Mesendoderm (in vitro differentiated cells): Measurements from ENCODE around the gene EMP2.

Source experiments
- DNase-seq: peaks from one replicate; pipeline ENCODE4 v3.0.0; 2013
- H2AK5ac ChIP-seq: 2 replicates; pipeline ENCODE4 v1.6.1; 2013; ENCODE audit warnings: low read length, inconsistent platforms
- H2BK120ac ChIP-seq: 2 replicates; pipeline ENCODE4 v1.6.1; 2013; ENCODE audit warnings: low read depth, mild to moderate bottlenecking, low read length, moderate library complexity, mixed read lengths
- H2BK15ac ChIP-seq: replicated peaks from 2 replicates; pipeline ENCODE4 v1.6.1; 2013; ENCODE audit warnings: low read depth, mild to moderate bottlenecking, moderate library complexity
- H2BK5ac ChIP-seq: 2 replicates; pipeline ENCODE4 v1.6.1; 2013; ENCODE audit warnings: low read length, inconsistent platforms
- H3K18ac ChIP-seq: 2 replicates; pipeline ENCODE4 v1.6.1; 2013; ENCODE audit warnings: mild to moderate bottlenecking, low read length, mixed read lengths
- H3K23ac ChIP-seq: one replicate; pipeline ENCODE4 v1.6.1; 2013; ENCODE audit warnings: low read length
- H3K27ac ChIP-seq: 2 replicates; pipeline ENCODE4 v1.5.1; 2013; ENCODE audit warnings: low read depth, mild to moderate bottlenecking, inconsistent platforms, low read length, moderate library complexity
- H3K27me3 ChIP-seq: 2 replicates; pipeline ENCODE4 v1.6.1; 2013; ENCODE audit warnings: low read length, control low read depth, mild to moderate bottlenecking, inconsistent platforms; ENCODE audit not compliant: insufficient read depth, poor library complexity
- H3K36me3 ChIP-seq: 2 replicates; pipeline ENCODE4 v1.6.1; 2013; ENCODE audit warnings: low read length, inconsistent platforms; ENCODE audit not compliant: control insufficient read depth, insufficient read depth
- H3K4ac ChIP-seq: one replicate; pipeline ENCODE4 v1.6.1; 2013; ENCODE audit warnings: low read depth, mild to moderate bottlenecking, low read length, moderate library complexity
- H3K4me1 ChIP-seq: 2 replicates; pipeline ENCODE4 v1.6.1; 2013; ENCODE audit warnings: low read depth, low read length, inconsistent platforms; ENCODE audit not compliant: control insufficient read depth
- H3K4me2 ChIP-seq: 2 replicates; pipeline ENCODE4 v1.6.1; 2013; ENCODE audit warnings: low read length
- H3K4me3 ChIP-seq: 2 replicates; pipeline ENCODE4 v1.5.1; 2013; ENCODE audit warnings: mild to moderate bottlenecking, low read length
- H3K56ac ChIP-seq: one replicate; pipeline ENCODE4 v1.6.1; 2013; ENCODE audit warnings: low read length
- H3K79me1 ChIP-seq: 2 replicates; pipeline ENCODE4 v1.6.1; 2013; ENCODE audit warnings: low read length, inconsistent platforms
- H3K79me2 ChIP-seq: 2 replicates; pipeline ENCODE4 v1.6.1; 2013; ENCODE audit warnings: mild to moderate bottlenecking, low read length; ENCODE audit not compliant: control insufficient read depth, insufficient read depth
- H3K9ac ChIP-seq: 2 replicates; pipeline ENCODE4 v1.6.1; 2013; ENCODE audit warnings: low read length, inconsistent platforms
- H4K5ac ChIP-seq: one replicate; pipeline ENCODE4 v1.6.1; 2013; ENCODE audit warnings: low read length
- H4K8ac ChIP-seq: one replicate; pipeline ENCODE4 v1.6.1; 2013; ENCODE audit warnings: low read depth, mild to moderate bottlenecking, control low read depth, low read length, moderate library complexity
- WGBS: extraction: QIAGEN DNeasy Blood & Tissue Kit; methylation state at CpG from one replicate; pipeline ENCODE4 v1.1.7; 2013; ENCODE audit warnings: low lambda C conversion rate, missing lambda C conversion rate; ENCODE audit not compliant: insufficient coverage; ENCODE audit errors: extremely low coverage; 5-methylcytosine and 5-hydroxymethylcytosine counted together

Gene EMP2

GRCh38 chr16:10589109-10589508 lies 8.7 kb upstream of the EMP2 start:
- no peak overlapping the region for H3K56ac ChIP-seq
- no peak overlapping the region for H3K9ac ChIP-seq

GRCh38 chr16:10587622-10588021 lies 7.2 kb upstream of the EMP2 start:
- H4K8ac ChIP-seq: no peak overlapping the region
- no peak overlapping the region for H3K56ac ChIP-seq
- H3K9ac ChIP-seq: no peak overlapping the region
- no CpG with 5 or more reads among the region's 2 CpGs for WGBS
- H3K4me1 ChIP-seq: no peaks in the 10 kb centered on the region
- H2BK15ac ChIP-seq: no peak overlapping the region
- no peak overlapping the region for H3K4ac ChIP-seq
- no peak overlapping the region for H4K5ac ChIP-seq
- no peak overlapping the region for H2BK120ac ChIP-seq
- no peak for DNase-seq
- H3K79me1 ChIP-seq: no peaks in the 10 kb centered on the region
- no peak overlapping the region for H3K4me3 ChIP-seq
- no peak overlapping the region for H3K4me2 ChIP-seq
- no peaks in the 10 kb centered on the region for H3K27me3 ChIP-seq
- H2AK5ac ChIP-seq: no peak overlapping the region
- H3K18ac ChIP-seq: no peak overlapping the region
- no peaks in the 10 kb centered on the region for H3K36me3 ChIP-seq
- H3K27ac ChIP-seq: no peak overlapping the region
- H3K23ac ChIP-seq: no peak overlapping the region
- H2BK5ac ChIP-seq: no peak overlapping the region
- H3K79me2 ChIP-seq: no peaks in the 10 kb centered on the region

More at GRCh38 chr16:10589109-10589508, 8.7 kb upstream of the EMP2 start:
- no peak overlapping the region for H3K4ac ChIP-seq
- H3K23ac ChIP-seq: no peak overlapping the region
- no peak overlapping the region for H3K4me3 ChIP-seq
- no peak overlapping the region for H2BK5ac ChIP-seq
- H3K4me1 ChIP-seq: no peaks in the 10 kb centered on the region
- H2BK15ac ChIP-seq: no peak overlapping the region
- no peak overlapping the region for H3K18ac ChIP-seq
- no peak overlapping the region for H2AK5ac ChIP-seq
- H3K79me2 ChIP-seq: no peaks in the 10 kb centered on the region
- no peak overlapping the region for H3K27ac ChIP-seq
- no peak overlapping the region for H4K5ac ChIP-seq
- H3K36me3 ChIP-seq: no peaks in the 10 kb centered on the region
- no peak overlapping the region for H4K8ac ChIP-seq
- no peak overlapping the region for H2BK120ac ChIP-seq
- WGBS: no CpG with 5 or more reads among the region's 5 CpGs
- H3K4me2 ChIP-seq: no peak overlapping the region
- no peak for DNase-seq
- H3K27me3 ChIP-seq: no peaks in the 10 kb centered on the region
- no peaks in the 10 kb centered on the region for H3K79me1 ChIP-seq

GRCh38 chr16:10584981-10585438 lies 4.6 kb upstream of the EMP2 start:
- Histone ChIP-seq H3K18ac (no peak overlapping the region), H3K27ac (no peak overlapping the region), H3K36me3 (no peaks in the 10 kb centered on the region), H2AK5ac (no peak overlapping the region), H4K5ac (no peak overlapping the region), H3K9ac (no peak overlapping the region), H3K27me3 (no peaks in the 10 kb centered on the region), H3K4me3 (no peak overlapping the region), H3K4me1 (no peaks in the 10 kb centered on the region), H3K4me2 (no peak overlapping the region), H2BK15ac (no peak overlapping the region), H3K4ac (no peak overlapping the region), H3K56ac (no peak overlapping the region), H3K23ac (no peak overlapping the region), H3K79me1 (no peaks in the 10 kb centered on the region), H4K8ac (no peak overlapping the region), H3K79me2 (no peaks in the 10 kb centered on the region), H2BK5ac (no peak overlapping the region), H2BK120ac (no peak overlapping the region)
- no peak for DNase-seq
- WGBS: no CpG with 5 or more reads among the region's 5 CpGs

DNA sequence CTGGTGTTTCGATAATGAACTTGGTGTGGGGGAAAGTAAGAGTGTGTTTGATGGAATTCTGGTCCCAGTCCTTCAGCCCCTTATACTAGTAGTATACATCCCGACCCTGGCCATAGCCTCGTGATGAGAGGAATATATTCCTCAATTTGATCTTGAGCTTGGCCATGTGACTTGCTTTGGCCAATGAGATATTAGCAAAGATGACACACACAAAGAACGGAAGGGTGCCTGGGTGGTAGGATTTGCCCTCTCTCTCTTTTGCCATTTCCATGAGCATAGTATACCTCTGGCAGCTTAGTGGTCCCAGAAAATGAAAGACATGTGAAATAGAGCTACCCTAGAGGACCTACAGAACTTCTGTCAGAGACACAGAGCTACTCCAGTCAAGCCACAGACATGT lies 2.9 kb upstream of the EMP2 start:
- Histone ChIP-seq H3K56ac (no peak overlapping the region), H4K8ac (no peak overlapping the region), H3K4me1 (no peaks in the 10 kb centered on the region), H2BK15ac (no peak overlapping the region), H3K79me1 (no peaks in the 10 kb centered on the region), H4K5ac (no peak overlapping the region), H3K18ac (no peak overlapping the region), H2AK5ac (no peak overlapping the region), H3K9ac (no peak overlapping the region), H2BK5ac (no peak overlapping the region), H3K36me3 (no peaks in the 10 kb centered on the region), H3K27ac (no peak overlapping the region), H3K23ac (no peak overlapping the region), H3K4me2 (no peak overlapping the region), H2BK120ac (no peak overlapping the region), H3K4ac (no peak overlapping the region), H3K27me3 (no peaks in the 10 kb centered on the region), H3K4me3 (no peak overlapping the region), H3K79me2 (no peaks in the 10 kb centered on the region)
- no CpG with 5 or more reads among the region's 4 CpGs for WGBS
- no peak for DNase-seq

GRCh38 chr16:10581507-10581906 lies 1.1 kb upstream of the EMP2 start:
- no peak for DNase-seq
- Histone ChIP-seq H2BK5ac (no peak overlapping the region), H3K4me3 (no peak overlapping the region), H2AK5ac (no peak overlapping the region), H3K27ac (no peak overlapping the region), H3K18ac (no peak overlapping the region), H3K4ac (no peak overlapping the region), H4K8ac (no peak overlapping the region), H3K27me3 (no peaks in the 10 kb centered on the region), H2BK15ac (no peak overlapping the region), H3K4me2 (no peak overlapping the region), H3K23ac (no peak overlapping the region), H3K4me1 (peaks cover 2% of the 10 kb centered on the region), H3K79me2 (no peaks in the 10 kb centered on the region), H4K5ac (no peak overlapping the region), H2BK120ac (no peak overlapping the region), H3K36me3 (no peaks in the 10 kb centered on the region), H3K79me1 (no peaks in the 10 kb centered on the region), H3K56ac (no peak overlapping the region), H3K9ac (no peak overlapping the region)
- WGBS: no CpG with 5 or more reads among the region's 2 CpGs

- Histone ChIP-seq H3K36me3 (no peaks in the 10 kb centered on the region), H2BK5ac (no peak overlapping the region), H3K23ac (no peak overlapping the region), H2AK5ac (no peak overlapping the region), H4K8ac (no peak overlapping the region), H3K79me2 (no peaks in the 10 kb centered on the region), H3K4ac (no peak overlapping the region), H3K9ac (peak overlapping the region; percentile 79), H4K5ac (no peak overlapping the region), H3K79me1 (no peaks in the 10 kb centered on the region), H3K18ac (peak overlapping the region; percentile 29), H3K4me2 (peak overlapping the region; percentile 35), H3K56ac (peak overlapping the region; percentile 86), H3K4me3 (no peak overlapping the region), H2BK15ac (no peak overlapping the region), H3K4me1 (peaks cover 2% of the 10 kb centered on the region), H3K27me3 (no peaks in the 10 kb centered on the region), H3K27ac (no peak overlapping the region), H2BK120ac (no peak overlapping the region)
- DNase-seq: no peak
- whole genome bisulfite sequencing: no CpG with 5 or more reads among the region's 7 CpGs
Measured at GRCh38 chr16:10580883-10581247, 467 bp upstream of the EMP2 start.
